Measurements from ENCODE around the gene BMP6. TPM values are rescaled to one million over a fixed set of nuclear protein-coding genes. Genes with fewer than 3 reads are reported as not detected.

The BMP6 gene
- total and polyA plus RNA-seq, 2 experiments from 2014 or later: 0.74 TPM; not detected in 1

DNA sequence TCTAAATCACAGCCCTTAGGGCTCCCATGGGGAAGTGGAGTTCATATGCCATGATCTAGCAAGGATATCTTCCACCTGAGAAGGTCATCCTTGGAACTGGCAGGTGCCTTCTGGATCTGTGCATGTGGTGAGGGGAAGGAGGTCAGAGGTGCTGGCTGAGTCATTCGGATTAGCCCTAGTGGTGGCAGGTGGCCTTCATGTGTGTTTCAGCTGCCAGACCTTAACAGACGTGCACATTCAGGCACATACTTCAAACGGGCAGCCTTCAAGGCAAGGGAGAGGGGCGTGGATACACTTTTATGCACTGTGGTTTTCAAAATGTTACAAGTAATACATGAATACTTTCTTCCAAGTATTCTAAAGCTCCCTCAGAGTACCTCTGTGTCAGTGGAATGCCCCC, 51.2 kb downstream of the BMP6 start:
- H3K36me3 ChIP-seq: no peaks in the 10 kb centered on the region
- TF ChIP-seq, protein P1, sequence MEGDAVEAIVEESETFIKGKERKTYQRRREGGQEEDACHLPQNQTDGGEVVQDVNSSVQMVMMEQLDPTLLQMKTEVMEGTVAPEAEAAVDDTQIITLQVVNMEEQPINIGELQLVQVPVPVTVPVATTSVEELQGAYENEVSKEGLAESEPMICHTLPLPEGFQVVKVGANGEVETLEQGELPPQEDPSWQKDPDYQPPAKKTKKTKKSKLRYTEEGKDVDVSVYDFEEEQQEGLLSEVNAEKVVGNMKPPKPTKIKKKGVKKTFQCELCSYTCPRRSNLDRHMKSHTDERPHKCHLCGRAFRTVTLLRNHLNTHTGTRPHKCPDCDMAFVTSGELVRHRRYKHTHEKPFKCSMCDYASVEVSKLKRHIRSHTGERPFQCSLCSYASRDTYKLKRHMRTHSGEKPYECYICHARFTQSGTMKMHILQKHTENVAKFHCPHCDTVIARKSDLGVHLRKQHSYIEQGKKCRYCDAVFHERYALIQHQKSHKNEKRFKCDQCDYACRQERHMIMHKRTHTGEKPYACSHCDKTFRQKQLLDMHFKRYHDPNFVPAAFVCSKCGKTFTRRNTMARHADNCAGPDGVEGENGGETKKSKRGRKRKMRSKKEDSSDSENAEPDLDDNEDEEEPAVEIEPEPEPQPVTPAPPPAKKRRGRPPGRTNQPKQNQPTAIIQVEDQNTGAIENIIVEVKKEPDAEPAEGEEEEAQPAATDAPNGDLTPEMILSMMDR (IDR thresholded peaks at IDR 0.05; ENCODE audit: low read depth, low read length): no peak

DNA sequence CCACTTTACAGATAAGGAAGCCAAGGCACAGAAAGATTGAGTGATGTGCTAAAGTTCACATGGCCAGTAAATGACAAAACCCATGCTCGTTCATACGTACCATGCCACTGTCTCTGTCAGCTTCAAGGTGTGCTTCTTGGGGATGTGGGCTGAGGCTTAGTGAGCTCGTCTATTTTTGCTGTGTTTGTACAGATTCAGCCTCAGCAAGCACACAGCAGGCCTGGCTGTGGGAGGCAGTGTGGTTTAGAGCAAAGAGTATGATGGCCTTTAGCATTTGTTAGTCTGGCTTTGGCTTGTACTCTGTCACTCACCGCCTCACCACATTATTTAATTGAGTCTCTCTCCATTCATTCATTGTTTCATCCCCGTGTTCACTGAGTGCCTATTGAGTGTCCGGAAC, 55.3 kb downstream of the BMP6 start:
- no peak overlapping the region for H3K4me3 ChIP-seq
- H3K4me1 ChIP-seq (ENCODE audit: low read depth): no peaks in the 10 kb centered on the region
- no peak for DNase-seq (ENCODE audit: low read depth in 1 of 2, low spot score in 1 of 2)
- H3K9me3 ChIP-seq (ENCODE audit: low read depth): no peaks in the 10 kb centered on the region
- no peaks in the 10 kb centered on the region for H3K27me3 ChIP-seq
- H3K27ac ChIP-seq: no peak overlapping the region
- no peaks in the 10 kb centered on the region for H3K36me3 ChIP-seq
- TF ChIP-seq, protein P1 (IDR thresholded peaks at IDR 0.05; ENCODE audit: low read depth, low read length): no peak

More for the DNA sequence above, 51.2 kb downstream of the BMP6 start:
- H3K27me3 ChIP-seq: no peaks in the 10 kb centered on the region
- no peak for DNase-seq (ENCODE audit: low read depth in 1 of 2, low spot score in 1 of 2)
- H3K27ac ChIP-seq: no peak overlapping the region
- no peak overlapping the region for H3K4me3 ChIP-seq
- no peaks in the 10 kb centered on the region for H3K9me3 ChIP-seq (ENCODE audit: low read depth)
- H3K4me1 ChIP-seq (ENCODE audit: low read depth): no peaks in the 10 kb centered on the region

DNA sequence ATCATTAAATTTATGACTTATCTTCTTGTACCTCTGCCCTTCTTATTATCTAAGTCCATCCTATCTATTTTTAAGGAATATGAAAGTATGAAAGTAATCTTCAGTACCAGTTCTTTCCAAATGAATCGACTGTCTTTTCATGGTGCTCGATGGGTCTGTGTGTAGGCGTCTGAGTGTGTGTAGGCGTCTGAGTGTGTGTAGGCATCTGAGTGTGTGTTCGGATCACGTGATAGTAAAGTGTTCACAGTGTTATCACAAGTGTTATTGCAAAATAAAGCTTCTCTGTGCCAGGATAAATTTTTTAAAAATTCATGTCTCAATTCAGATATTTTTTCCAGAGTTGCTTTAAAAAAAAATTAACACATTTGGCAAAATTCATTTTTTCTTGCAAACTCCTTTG, 58.3 kb downstream of the BMP6 start:
- TF ChIP-seq, protein P1 (IDR thresholded peaks at IDR 0.05; ENCODE audit: low read depth, low read length): no peak
- no peaks in the 10 kb centered on the region for H3K27me3 ChIP-seq
- no peaks in the 10 kb centered on the region for H3K36me3 ChIP-seq
- H3K4me1 ChIP-seq (ENCODE audit: low read depth): no peaks in the 10 kb centered on the region
- H3K4me3 ChIP-seq: no peak overlapping the region
- no peak for DNase-seq (ENCODE audit: low read depth in 1 of 2, low spot score in 1 of 2)
- H3K9me3 ChIP-seq (ENCODE audit: low read depth): no peaks in the 10 kb centered on the region
- no peak overlapping the region for H3K27ac ChIP-seq

DNA sequence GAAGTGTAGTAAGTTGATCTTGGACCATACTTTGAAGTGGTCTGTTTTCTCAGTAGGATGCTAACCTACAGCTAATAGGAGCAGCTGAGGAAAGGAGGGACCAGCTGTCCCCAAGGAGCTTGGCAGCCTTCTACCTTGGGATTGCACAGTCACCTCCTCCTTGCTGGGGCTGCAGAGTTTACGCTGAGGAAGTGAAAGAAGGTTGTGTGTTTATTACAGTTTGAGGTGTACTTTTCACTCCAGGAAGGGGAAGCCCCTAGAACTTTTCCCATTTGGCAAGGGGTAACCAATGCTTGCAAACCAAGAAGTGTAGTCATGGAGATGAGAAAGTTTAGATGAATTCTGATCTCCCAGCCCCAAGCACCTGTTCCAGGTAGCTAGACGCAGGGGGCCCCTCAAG, 58.8 kb downstream of the BMP6 start:
- H3K4me1 ChIP-seq (ENCODE audit: low read depth): no peaks in the 10 kb centered on the region
- DNase-seq (ENCODE audit: low read depth in 1 of 2, low spot score in 1 of 2): no peak
- TF ChIP-seq, protein P1 (IDR thresholded peaks at IDR 0.05; ENCODE audit: low read depth, low read length): no peak
- H3K27me3 ChIP-seq: no peaks in the 10 kb centered on the region
- H3K27ac ChIP-seq: no peak overlapping the region
- no peaks in the 10 kb centered on the region for H3K9me3 ChIP-seq (ENCODE audit: low read depth)
- H3K36me3 ChIP-seq: no peaks in the 10 kb centered on the region
- H3K4me3 ChIP-seq: no peak overlapping the region

DNA sequence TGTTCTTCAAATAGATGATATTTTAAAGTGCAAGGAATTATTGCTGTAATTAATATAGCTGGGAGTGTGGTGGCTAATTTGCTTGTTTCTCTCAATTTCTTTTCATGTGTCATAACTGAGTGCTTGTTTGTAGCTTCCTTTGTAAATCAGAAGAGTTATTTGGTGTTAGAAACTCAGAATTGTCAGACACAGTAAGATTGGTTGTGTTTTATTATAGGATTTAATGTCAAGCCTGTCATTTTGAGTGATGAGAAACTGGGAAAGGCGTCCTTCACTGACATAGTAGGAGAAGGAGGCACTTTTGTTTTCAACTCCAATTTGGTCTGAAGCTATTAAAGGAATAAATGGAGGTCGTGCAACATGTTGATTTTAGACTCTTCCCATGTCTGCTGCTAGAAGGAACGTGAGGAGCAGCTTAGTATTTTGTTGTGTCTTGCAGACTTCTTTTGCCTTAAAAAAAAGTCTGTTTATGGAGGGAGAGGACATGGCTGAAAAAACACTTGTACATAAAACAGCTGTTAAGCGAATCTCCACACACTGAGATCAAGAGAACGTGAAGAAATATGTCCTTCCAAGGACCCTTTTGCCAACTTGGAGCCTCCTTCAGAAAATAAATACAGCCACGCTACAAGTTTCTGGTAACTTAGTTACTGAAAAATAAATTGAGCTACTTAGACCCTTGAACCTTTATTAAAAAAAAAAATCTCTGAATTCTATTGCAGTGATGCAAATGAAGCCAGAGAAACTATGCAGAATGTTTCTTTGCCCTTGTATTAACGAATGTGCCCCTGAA, 59.5 kb downstream of the BMP6 start:
- no peaks in the 10 kb centered on the region for H3K4me1 ChIP-seq (ENCODE audit: low read depth)
- no peak overlapping the region for H3K4me3 ChIP-seq
- H3K27ac ChIP-seq: no peak overlapping the region
- H3K27me3 ChIP-seq: no peaks in the 10 kb centered on the region
- H3K36me3 ChIP-seq: no peaks in the 10 kb centered on the region
- TF ChIP-seq, protein P1 (IDR thresholded peaks at IDR 0.05; ENCODE audit: low read depth, low read length): no peak
- no peaks in the 10 kb centered on the region for H3K9me3 ChIP-seq (ENCODE audit: low read depth)
- no peak for DNase-seq (ENCODE audit: low read depth in 1 of 2, low spot score in 1 of 2)
